ENCODE results near the gene MT1HL1.
"Not testable (repeated sequence)": the region's sequence is repeated elsewhere in the genome, so short reads cannot be mapped to it uniquely, and the experiment has no call there.

MT1HL1 gene

GRCh38 chr1:237018896-237019295 lies 14.7 kb upstream of the MT1HL1 start:
- in situ Hi-C loops (cut with MboI; ENCODE audit: low sequenced_read_pairs): no loop called here

GRCh38 chr1:237016626-237017025 lies 12.4 kb upstream of the MT1HL1 start:
- in situ Hi-C loops (cut with MboI; ENCODE audit: low sequenced_read_pairs): no loop called here

GRCh38 chr1:237013608-237014007 lies 9.4 kb upstream of the MT1HL1 start:
- in situ Hi-C loops (cut with MboI; ENCODE audit: low sequenced_read_pairs): no loop called here

GRCh38 chr1:237012788-237013383 lies 8.6 kb upstream of the MT1HL1 start:
- in situ Hi-C loops (cut with MboI; ENCODE audit: low sequenced_read_pairs): no loop called here

GRCh38 chr1:237012361-237012760 lies 8.1 kb upstream of the MT1HL1 start:
- in situ Hi-C loops (cut with MboI; ENCODE audit: low sequenced_read_pairs): no loop called here

GRCh38 chr1:237011432-237011831 lies 7.2 kb upstream of the MT1HL1 start:
- in situ Hi-C loops (cut with MboI; ENCODE audit: low sequenced_read_pairs): no loop called here

GRCh38 chr1:237009611-237010010 lies 5.4 kb upstream of the MT1HL1 start:
- in situ Hi-C loops (cut with MboI; ENCODE audit: low sequenced_read_pairs): no loop called here

GRCh38 chr1:237007147-237007881 lies 3.1 kb upstream of the MT1HL1 start:
- in situ Hi-C loops (cut with MboI; ENCODE audit: low sequenced_read_pairs): no loop called here

- in situ Hi-C loops (cut with MboI; ENCODE audit: low sequenced_read_pairs): no loop called here
Measured at GRCh38 chr1:237005674-237006073, 1.4 kb upstream of the MT1HL1 start.

GRCh38 chr1:237003516-237003915 lies 725 bp downstream of the MT1HL1 start:
- in situ Hi-C loops (cut with MboI; ENCODE audit: low sequenced_read_pairs): no loop called here

- in situ Hi-C loops (cut with MboI; ENCODE audit: low sequenced_read_pairs): no loop called here
Measured at GRCh38 chr1:237000191-237000590, 4.0 kb downstream of the MT1HL1 start.

- in situ Hi-C loops (cut with MboI; ENCODE audit: low sequenced_read_pairs): no loop called here
Measured at GRCh38 chr1:236998546-236998945, 5.7 kb downstream of the MT1HL1 start.

GRCh38 chr1:236997882-236998281 lies 6.4 kb downstream of the MT1HL1 start:
- in situ Hi-C loops (cut with MboI; ENCODE audit: low sequenced_read_pairs): no loop called here

- in situ Hi-C loops (cut with MboI; ENCODE audit: low sequenced_read_pairs): no loop called here
Measured at GRCh38 chr1:236997361-236997760, 6.9 kb downstream of the MT1HL1 start.

- in situ Hi-C loops (cut with MboI; ENCODE audit: low sequenced_read_pairs): no loop called here
Measured at GRCh38 chr1:236994450-236994849, 9.8 kb downstream of the MT1HL1 start.

GRCh38 chr1:236992449-236992848 lies 11.8 kb downstream of the MT1HL1 start:
- in situ Hi-C loops (cut with MboI; ENCODE audit: low sequenced_read_pairs): no loop called here

GRCh38 chr1:236990052-236990445 lies 14.2 kb downstream of the MT1HL1 start:
- in situ Hi-C loops (cut with MboI; ENCODE audit: low sequenced_read_pairs): no loop called here

GRCh38 chr1:236989290-236990051 lies 14.8 kb downstream of the MT1HL1 start:
- in situ Hi-C loops (cut with MboI; ENCODE audit: low sequenced_read_pairs): no loop called here

- in situ Hi-C loops (cut with MboI; ENCODE audit: low sequenced_read_pairs): no loop called here
Measured at GRCh38 chr1:236983818-236984217, 20.4 kb downstream of the MT1HL1 start.

GRCh38 chr1:236982380-236982779 lies 21.9 kb downstream of the MT1HL1 start:
- in situ Hi-C loops (cut with MboI; ENCODE audit: low sequenced_read_pairs): no loop called here

- in situ Hi-C loops (cut with MboI; ENCODE audit: low sequenced_read_pairs): not testable (repeated sequence)
Measured at GRCh38 chr1:236981431-236981830, 22.8 kb downstream of the MT1HL1 start.

- in situ Hi-C loops (cut with MboI; ENCODE audit: low sequenced_read_pairs): no loop called here
Measured at GRCh38 chr1:236980673-236981072, 23.6 kb downstream of the MT1HL1 start.
